K562 treated with DMSO at 1 percent for 12 hours (cell line): Measurements from ENCODE around the gene CLDN6. TPM values are rescaled to one million over a fixed set of nuclear protein-coding genes. Genes with fewer than 3 reads are reported as not detected.

Experiments
- total RNA-seq: library from RNA; unstranded; fragments of 300-600 nt; gene quantifications from 2 replicates; pipeline ENCODE4 v1.2.3, GENCODE V29; 2022; ENCODE audit not compliant: insufficient read depth

CLDN6 gene
- total RNA-seq: not detected in 2 replicates

GRCh38 chr16:3017794-3018506 is at the start of gene CLDN6:
TSS of gene CLDN6 (minus strand) at chr16:3018183. CDS start at chr16:3016021, 2,162 bp downstream.

GRCh38 chr16:3065069-3065741 is 47.2 kb upstream of the CLDN6 start, which contains the start of gene IL32:
TSS of gene IL32 (plus strand) at chr16:3065640. CDS start at chr16:3065812, 172 bp downstream.

GRCh38 chr16:3045758-3046640 is 28.0 kb upstream of the CLDN6 start, which contains the start of gene MMP25:
TSS of gene MMP25 (plus strand) at chr16:3046561. CDS start at chr16:3046918, 357 bp downstream.

GRCh38 chr16:3036726-3037315 is 18.8 kb upstream of the CLDN6 start, which contains the start of gene BICDL2:
TSS of gene BICDL2 (minus strand) at chr16:3036944. CDS start at chr16:3035496, 1,448 bp downstream.

GRCh38 chr16:3023669-3024478 is 5.9 kb upstream of the CLDN6 start, which contains the start of the genes HCFC1R1 and THOC6:
TSS of gene HCFC1R1 (minus strand) at chr16:3023942. CDS start at chr16:3023941, 1 bp downstream.
TSS of gene THOC6 (plus strand) at chr16:3024035. CDS start at chr16:3024327, 292 bp downstream.

GRCh38 chr16:3020247-3020603 is 2.2 kb upstream of the CLDN6 start, which contains the start of gene TNFRSF12A:
TSS of gene TNFRSF12A (plus strand) at chr16:3020368. CDS start at chr16:3020398, 30 bp downstream.

GRCh38 chr16:3012828-3013420 is 5.1 kb downstream of the CLDN6 start, which contains the start of gene CLDN9:
TSS of gene CLDN9 (plus strand) at chr16:3012923. CDS start at chr16:3013363, 440 bp downstream.

GRCh38 chr16:2980227-2981176 is 37.5 kb downstream of the CLDN6 start, which contains the start of gene PKMYT1:
TSS of gene PKMYT1 (minus strand) at chr16:2980446. CDS start at chr16:2979657, 789 bp downstream.

GRCh38 chr16:2968738-2969544 is 49.0 kb downstream of the CLDN6 start, which contains the start of gene PAQR4:
TSS of gene PAQR4 (plus strand) at chr16:2969348. CDS start at chr16:2969675, 327 bp downstream.

Other genes starting within 250 kb of the CLDN6 start
- 243 and 416 TPM in 2 replicates for gene ELOB, start 240.9 kb downstream of the CLDN6 start, total RNA-seq
- gene PRSS33, start 230.6 kb downstream of the CLDN6 start, total RNA-seq: not detected in 2 replicates
- not detected in 2 replicates for gene PRSS41, start 219.7 kb downstream of the CLDN6 start, total RNA-seq
- gene PRSS21, start 200.9 kb downstream of the CLDN6 start, total RNA-seq: 71.2 and 81.6 TPM in 2 replicates
- gene ZG16B, start 187.9 kb downstream of the CLDN6 start, total RNA-seq: 1.7 TPM in 1 of 2 replicates, not detected in the other
- gene PRSS22, start 160.0 kb downstream of the CLDN6 start, total RNA-seq: not detected in 2 replicates
- gene FLYWCH2, start 135.0 kb downstream of the CLDN6 start, total RNA-seq: 72.2 and 77.6 TPM in 2 replicates
- 41.5 and 48.1 TPM in 2 replicates for gene FLYWCH1, start 106.3 kb downstream of the CLDN6 start, total RNA-seq
- gene KREMEN2, start 53.9 kb downstream of the CLDN6 start, total RNA-seq: 0.85 TPM in 1 of 2 replicates, not detected in the other
- gene PAQR4, start 48.8 kb downstream of the CLDN6 start, total RNA-seq: 15.8 and 27.8 TPM in 2 replicates
- gene PKMYT1, start 37.7 kb downstream of the CLDN6 start, total RNA-seq: 168 and 170 TPM in 2 replicates
- 4.1 and 6.9 TPM in 2 replicates for gene CLDN9, start 5.3 kb downstream of the CLDN6 start, total RNA-seq
- gene TNFRSF12A, start 2.2 kb upstream of the CLDN6 start, total RNA-seq: 33.0 and 33.7 TPM in 2 replicates
- 26.3 and 32.4 TPM in 2 replicates for gene HCFC1R1, start 5.8 kb upstream of the CLDN6 start, total RNA-seq
- gene THOC6, start 5.9 kb upstream of the CLDN6 start, total RNA-seq: 32.1 and 41.7 TPM in 2 replicates
- gene BICDL2, start 18.8 kb upstream of the CLDN6 start, total RNA-seq: not detected in 2 replicates
- not detected in 2 replicates for gene MMP25, start 28.4 kb upstream of the CLDN6 start, total RNA-seq
- gene IL32, start 47.5 kb upstream of the CLDN6 start, total RNA-seq: 10.0 and 14.9 TPM in 2 replicates
- gene ZSCAN10, start 81.1 kb upstream of the CLDN6 start, total RNA-seq: not detected in 2 replicates
- 22.5 and 22.7 TPM in 2 replicates for gene ZNF205, start 94.4 kb upstream of the CLDN6 start, total RNA-seq
- 10.6 and 22.0 TPM in 2 replicates for gene ZNF213, start 116.8 kb upstream of the CLDN6 start, total RNA-seq
- gene OR1F1, start 170.0 kb upstream of the CLDN6 start, total RNA-seq: not detected in 2 replicates
- 6.1 and 9.9 TPM in 2 replicates for gene ZNF200, start 217.0 kb upstream of the CLDN6 start, total RNA-seq
- not detected in 2 replicates for gene MEFV, start 238.4 kb upstream of the CLDN6 start, total RNA-seq